Liver (tissue), 9 donors: ENCODE data around the gene ATP6V1G3. TPM values are rescaled to one million over a fixed set of nuclear protein-coding genes. Genes with fewer than 3 reads are reported as not detected.

ENCODE experiments used
- DNase-seq: peaks from one replicate; pipeline ENCODE4 v3.0.0-alpha.2; 2017; ENCODE audit warnings: low spot score
- H3K27ac ChIP-seq, 2 donors: one replicate each; pipeline ENCODE4 v1.7.0; 2013; ENCODE audit warnings: inconsistent platforms in 2 of 2, low read length in 2 of 2, control low read depth in 1 of 2, low read depth in 1 of 2, mild to moderate bottlenecking in 1 of 2
- H3K27me3 ChIP-seq, 4 donors: one replicate each; pipeline versions ENCODE4 v1.6.1 to v1.7.0; 2013; ENCODE audit warnings: low read length in 3 of 4, inconsistent platforms in 1 of 4, mild to moderate bottlenecking in 1 of 4, moderate library complexity in 1 of 4; ENCODE audit not compliant: control insufficient read depth in 4 of 4, insufficient read depth in 4 of 4
- H3K36me3 ChIP-seq, 4 donors: one replicate each; pipeline versions ENCODE4 v1.6.1 to v1.7.0; 2013; ENCODE audit warnings: low read length in 3 of 4, mild to moderate bottlenecking in 3 of 4, low read depth in 1 of 4, moderate library complexity in 1 of 4; ENCODE audit not compliant: control insufficient read depth in 4 of 4, insufficient read depth in 3 of 4
- H3K4me1 ChIP-seq, 4 donors: one replicate each; pipeline versions ENCODE4 v1.6.1 to v1.7.0; 2013; ENCODE audit warnings: low read length in 3 of 4, mild to moderate bottlenecking in 3 of 4, moderate library complexity in 1 of 4; ENCODE audit not compliant: control insufficient read depth in 4 of 4, insufficient read depth in 4 of 4
- H3K4me3 ChIP-seq, 3 donors: one replicate each; pipeline versions ENCODE4 v1.6.1 to v1.7.0; 2013; ENCODE audit warnings: low read length in 3 of 3, control low read depth in 1 of 3, low read depth in 1 of 3, mild to moderate bottlenecking in 1 of 3
- H3K9ac ChIP-seq, 2 donors: one replicate each; pipeline ENCODE4 v1.7.0; 2013; ENCODE audit warnings: low read length in 2 of 2, mild to moderate bottlenecking in 2 of 2, moderate library complexity in 2 of 2, control low read depth in 1 of 2, low read depth in 1 of 2
- H3K9me3 ChIP-seq, 4 donors: one replicate each; pipeline versions ENCODE4 v1.6.1 to v1.7.0; 2013; ENCODE audit warnings: low read length in 3 of 4; ENCODE audit not compliant: control insufficient read depth in 4 of 4
- EGR1 ChIP-seq, 2 donors: IDR thresholded peaks; 2 replicates each; pipeline ENCODE4 v1.6.1; 2016 to 2018; ENCODE audit warnings: antibody characterized with exemption in 2 of 2, low read depth in 2 of 2
- FOXA2 ChIP-seq: IDR thresholded peaks from 2 replicates; pipeline ENCODE4 v1.6.1; 2016; ENCODE audit warnings: antibody characterized with exemption
- GABPA ChIP-seq, 2 donors: IDR thresholded peaks in 1 of 2; conservative IDR thresholded peaks in 1 of 2; 2 replicates each; pipeline ENCODE4 v1.6.1; 2016; ENCODE audit warnings: antibody characterized with exemption in 2 of 2, mild to moderate bottlenecking in 1 of 2, moderate library complexity in 1 of 2
- HNF4A ChIP-seq, 2 donors: conservative IDR thresholded peaks; 2 replicates each; pipeline ENCODE4 v1.6.1; 2016; ENCODE audit warnings: antibody characterized with exemption in 2 of 2, mild to moderate bottlenecking in 2 of 2
- RAD21 ChIP-seq, 2 donors: IDR thresholded peaks; 2 replicates each; pipeline ENCODE4 v1.6.1; 2016; ENCODE audit warnings: antibody characterized with exemption in 2 of 2, mild to moderate bottlenecking in 2 of 2
- RXRA ChIP-seq, 2 donors: IDR thresholded peaks; 2 replicates each; pipeline ENCODE4 v1.6.1; 2017 to 2018; ENCODE audit warnings: antibody characterized with exemption in 2 of 2, mild to moderate bottlenecking in 1 of 2
- SP1 ChIP-seq: IDR thresholded peaks from 2 replicates; pipeline ENCODE4 v1.6.1; 2018; ENCODE audit warnings: antibody characterized with exemption, mild to moderate bottlenecking
- TAF1 ChIP-seq: conservative IDR thresholded peaks from 2 replicates; pipeline ENCODE4 v1.6.1; 2016; ENCODE audit warnings: antibody characterized with exemption, mild to moderate bottlenecking
- YY1 ChIP-seq: IDR thresholded peaks from 2 replicates; pipeline ENCODE4 v1.6.1; 2016; ENCODE audit warnings: antibody characterized with exemption, mild to moderate bottlenecking
- WGBS: extraction: QIAGEN DNeasy Blood & Tissue Kit; methylation state at CpG from one replicate; pipeline ENCODE4 v1.1.7; 2013; 5-methylcytosine and 5-hydroxymethylcytosine counted together
- polyA plus RNA-seq, 2 donors: library from polyadenylated mRNA; stranded (reverse) in 1 of 2; unstranded in 1 of 2; fragments of 200-250 nt in 1 of 2; fragments of >200 nt in 1 of 2; fragmentation: Nextera tagmentation in 1 of 2; extraction: Ambion mirVana in 1 of 2; gene quantifications; one replicate each; pipeline versions ENCODE4 v1.2.1 to v1.2.3, GENCODE V29; 2013 to 2015
- total RNA-seq, 2 donors: library from RNA; depleted of rRNA; stranded (reverse); fragments of >200 nt; gene quantifications; one replicate each; pipeline ENCODE4 v1.2.3, GENCODE V29; 2014
- TF ChIP-seq, protein P1 (sequence below): IDR thresholded peaks from 2 replicates; pipeline ENCODE4 v1.6.1; 2016; ENCODE audit warnings: antibody characterized with exemption, mild to moderate bottlenecking
- TF ChIP-seq, protein P2 (sequence below): IDR thresholded peaks from 2 replicates; pipeline ENCODE4 v1.6.1; 2016; ENCODE audit warnings: antibody characterized with exemption
- TF ChIP-seq, protein P3 (sequence below): IDR thresholded peaks from 2 replicates; pipeline ENCODE4 v1.6.1; 2016; ENCODE audit warnings: antibody characterized with exemption
- TF ChIP-seq, protein P4 (sequence below): fragments of 150-350 bp; IDR thresholded peaks from 2 replicates; pipeline ENCODE4 v1.5.1; 2017; ENCODE audit warnings: improper control_type of control experiment, low read depth, low read length; ENCODE audit not compliant: missing input control
- donor health status: healthy.
- donor health status: healthy.
- donor health status: healthy.
- donor health status: healthy.
- donor health status: healthy.

Gene ATP6V1G3
- total and polyA plus RNA-seq, 4 donors = not detected

DNA sequence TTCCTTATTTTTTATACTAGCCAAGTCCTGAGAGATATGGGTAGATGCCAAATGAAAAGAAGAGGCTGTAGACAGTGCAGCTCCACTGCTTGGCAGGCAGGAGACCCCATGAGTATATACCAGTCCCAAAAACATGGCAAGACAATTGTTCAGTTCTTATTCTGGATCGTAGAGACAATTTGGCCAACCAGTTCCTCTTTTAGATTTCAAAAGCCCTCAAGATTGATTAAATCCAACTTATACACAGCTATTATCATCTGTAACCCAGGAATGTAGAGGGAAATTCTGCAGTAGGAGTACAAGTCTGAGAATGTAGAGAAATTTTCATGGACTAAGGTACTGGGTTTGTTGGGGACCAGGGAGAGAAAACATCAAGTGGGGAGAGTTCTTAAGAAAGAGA lies 50.3 kb downstream of the ATP6V1G3 start:
- TF ChIP-seq, protein P1, sequence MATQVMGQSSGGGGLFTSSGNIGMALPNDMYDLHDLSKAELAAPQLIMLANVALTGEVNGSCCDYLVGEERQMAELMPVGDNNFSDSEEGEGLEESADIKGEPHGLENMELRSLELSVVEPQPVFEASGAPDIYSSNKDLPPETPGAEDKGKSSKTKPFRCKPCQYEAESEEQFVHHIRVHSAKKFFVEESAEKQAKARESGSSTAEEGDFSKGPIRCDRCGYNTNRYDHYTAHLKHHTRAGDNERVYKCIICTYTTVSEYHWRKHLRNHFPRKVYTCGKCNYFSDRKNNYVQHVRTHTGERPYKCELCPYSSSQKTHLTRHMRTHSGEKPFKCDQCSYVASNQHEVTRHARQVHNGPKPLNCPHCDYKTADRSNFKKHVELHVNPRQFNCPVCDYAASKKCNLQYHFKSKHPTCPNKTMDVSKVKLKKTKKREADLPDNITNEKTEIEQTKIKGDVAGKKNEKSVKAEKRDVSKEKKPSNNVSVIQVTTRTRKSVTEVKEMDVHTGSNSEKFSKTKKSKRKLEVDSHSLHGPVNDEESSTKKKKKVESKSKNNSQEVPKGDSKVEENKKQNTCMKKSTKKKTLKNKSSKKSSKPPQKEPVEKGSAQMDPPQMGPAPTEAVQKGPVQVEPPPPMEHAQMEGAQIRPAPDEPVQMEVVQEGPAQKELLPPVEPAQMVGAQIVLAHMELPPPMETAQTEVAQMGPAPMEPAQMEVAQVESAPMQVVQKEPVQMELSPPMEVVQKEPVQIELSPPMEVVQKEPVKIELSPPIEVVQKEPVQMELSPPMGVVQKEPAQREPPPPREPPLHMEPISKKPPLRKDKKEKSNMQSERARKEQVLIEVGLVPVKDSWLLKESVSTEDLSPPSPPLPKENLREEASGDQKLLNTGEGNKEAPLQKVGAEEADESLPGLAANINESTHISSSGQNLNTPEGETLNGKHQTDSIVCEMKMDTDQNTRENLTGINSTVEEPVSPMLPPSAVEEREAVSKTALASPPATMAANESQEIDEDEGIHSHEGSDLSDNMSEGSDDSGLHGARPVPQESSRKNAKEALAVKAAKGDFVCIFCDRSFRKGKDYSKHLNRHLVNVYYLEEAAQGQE = no peak
- TF ChIP-seq, protein P2, sequence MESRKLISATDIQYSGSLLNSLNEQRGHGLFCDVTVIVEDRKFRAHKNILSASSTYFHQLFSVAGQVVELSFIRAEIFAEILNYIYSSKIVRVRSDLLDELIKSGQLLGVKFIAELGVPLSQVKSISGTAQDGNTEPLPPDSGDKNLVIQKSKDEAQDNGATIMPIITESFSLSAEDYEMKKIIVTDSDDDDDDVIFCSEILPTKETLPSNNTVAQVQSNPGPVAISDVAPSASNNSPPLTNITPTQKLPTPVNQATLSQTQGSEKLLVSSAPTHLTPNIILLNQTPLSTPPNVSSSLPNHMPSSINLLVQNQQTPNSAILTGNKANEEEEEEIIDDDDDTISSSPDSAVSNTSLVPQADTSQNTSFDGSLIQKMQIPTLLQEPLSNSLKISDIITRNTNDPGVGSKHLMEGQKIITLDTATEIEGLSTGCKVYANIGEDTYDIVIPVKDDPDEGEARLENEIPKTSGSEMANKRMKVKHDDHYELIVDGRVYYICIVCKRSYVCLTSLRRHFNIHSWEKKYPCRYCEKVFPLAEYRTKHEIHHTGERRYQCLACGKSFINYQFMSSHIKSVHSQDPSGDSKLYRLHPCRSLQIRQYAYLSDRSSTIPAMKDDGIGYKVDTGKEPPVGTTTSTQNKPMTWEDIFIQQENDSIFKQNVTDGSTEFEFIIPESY = no peak
- no peak for TF ChIP-seq HNF4A (conservative IDR thresholded peaks at IDR 0.05)
- WGBS = 82% methylated on average over 1 of the region's 1 CpG
- Histone ChIP-seq H3K9me3 (no peaks in the 10 kb centered on the region), H3K27ac (no peak overlapping the region), H3K27me3 (no peaks in the 10 kb centered on the region), H3K4me3 (no peak overlapping the region), H3K9ac (no peak overlapping the region), H3K36me3 (no peaks in the 10 kb centered on the region), H3K4me1 (no peaks in the 10 kb centered on the region)
- DNase-seq = no peak

DNA sequence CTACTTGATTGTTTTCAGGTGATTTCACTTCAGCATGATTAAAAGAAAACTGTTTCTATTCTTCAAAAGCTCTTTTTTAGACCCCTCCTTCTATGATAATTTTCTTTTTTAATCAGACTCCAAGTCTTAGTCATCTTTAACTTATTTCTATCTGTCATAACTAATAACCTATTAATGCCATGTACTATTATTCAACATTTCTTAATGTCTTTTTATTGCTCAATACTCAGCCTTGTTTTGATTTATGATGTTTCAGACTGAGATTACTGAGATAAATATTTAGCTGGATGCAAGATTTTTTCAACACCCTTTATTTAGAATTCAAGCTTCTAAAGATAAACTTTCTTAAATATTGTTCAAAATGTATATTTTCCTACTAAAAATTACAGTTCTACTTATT lies 53.6 kb downstream of the ATP6V1G3 start:
- TF ChIP-seq GABPA (IDR thresholded peaks at IDR 0.05 in 1 of 2, conservative IDR thresholded peaks at IDR 0.05 in 1 of 2) = no peak
- no peak for TF ChIP-seq RXRA (IDR thresholded peaks at IDR 0.05)
- TF ChIP-seq YY1 = no peak
- TF ChIP-seq TAF1 = no peak
- TF ChIP-seq RAD21 (IDR thresholded peaks at IDR 0.05) = no peak
- no peak for TF ChIP-seq EGR1 (IDR thresholded peaks at IDR 0.05; ENCODE audit: low read depth in 2 of 2)
- TF ChIP-seq, protein P3, sequence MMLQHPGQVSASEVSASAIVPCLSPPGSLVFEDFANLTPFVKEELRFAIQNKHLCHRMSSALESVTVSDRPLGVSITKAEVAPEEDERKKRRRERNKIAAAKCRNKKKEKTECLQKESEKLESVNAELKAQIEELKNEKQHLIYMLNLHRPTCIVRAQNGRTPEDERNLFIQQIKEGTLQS = no peak
- no peak for TF ChIP-seq SP1
- TF ChIP-seq HNF4A (conservative IDR thresholded peaks at IDR 0.05) = no peak
- TF ChIP-seq, protein P4, sequence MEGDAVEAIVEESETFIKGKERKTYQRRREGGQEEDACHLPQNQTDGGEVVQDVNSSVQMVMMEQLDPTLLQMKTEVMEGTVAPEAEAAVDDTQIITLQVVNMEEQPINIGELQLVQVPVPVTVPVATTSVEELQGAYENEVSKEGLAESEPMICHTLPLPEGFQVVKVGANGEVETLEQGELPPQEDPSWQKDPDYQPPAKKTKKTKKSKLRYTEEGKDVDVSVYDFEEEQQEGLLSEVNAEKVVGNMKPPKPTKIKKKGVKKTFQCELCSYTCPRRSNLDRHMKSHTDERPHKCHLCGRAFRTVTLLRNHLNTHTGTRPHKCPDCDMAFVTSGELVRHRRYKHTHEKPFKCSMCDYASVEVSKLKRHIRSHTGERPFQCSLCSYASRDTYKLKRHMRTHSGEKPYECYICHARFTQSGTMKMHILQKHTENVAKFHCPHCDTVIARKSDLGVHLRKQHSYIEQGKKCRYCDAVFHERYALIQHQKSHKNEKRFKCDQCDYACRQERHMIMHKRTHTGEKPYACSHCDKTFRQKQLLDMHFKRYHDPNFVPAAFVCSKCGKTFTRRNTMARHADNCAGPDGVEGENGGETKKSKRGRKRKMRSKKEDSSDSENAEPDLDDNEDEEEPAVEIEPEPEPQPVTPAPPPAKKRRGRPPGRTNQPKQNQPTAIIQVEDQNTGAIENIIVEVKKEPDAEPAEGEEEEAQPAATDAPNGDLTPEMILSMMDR = no peak
- no peak for TF ChIP-seq FOXA2
- no peaks in the 10 kb centered on the region for H3K27me3 ChIP-seq
- H3K9ac ChIP-seq = no peak overlapping the region
- no peaks in the 10 kb centered on the region for H3K9me3 ChIP-seq
- H3K36me3 ChIP-seq = no peaks in the 10 kb centered on the region
- no peak overlapping the region for H3K27ac ChIP-seq
- H3K4me3 ChIP-seq = no peak overlapping the region
- H3K4me1 ChIP-seq = no peaks in the 10 kb centered on the region
- DNase-seq = no peak
